HG03521 (cell line): Measurements from ENCODE around the gene NEU3.
"Not testable (repeated sequence)": the region's sequence is repeated elsewhere in the genome, so short reads cannot be mapped to it uniquely, and the experiment has no call there.

Experiments
- ATAC-seq: cut with Tn5 transposase; IDR thresholded peaks from one replicate; pipeline ENCODE4 v1.9.1; 2021; ENCODE audit warnings: mild to moderate bottlenecking, moderate library complexity; ENCODE audit not compliant: unreplicated experiment

The NEU3 gene

DNA sequence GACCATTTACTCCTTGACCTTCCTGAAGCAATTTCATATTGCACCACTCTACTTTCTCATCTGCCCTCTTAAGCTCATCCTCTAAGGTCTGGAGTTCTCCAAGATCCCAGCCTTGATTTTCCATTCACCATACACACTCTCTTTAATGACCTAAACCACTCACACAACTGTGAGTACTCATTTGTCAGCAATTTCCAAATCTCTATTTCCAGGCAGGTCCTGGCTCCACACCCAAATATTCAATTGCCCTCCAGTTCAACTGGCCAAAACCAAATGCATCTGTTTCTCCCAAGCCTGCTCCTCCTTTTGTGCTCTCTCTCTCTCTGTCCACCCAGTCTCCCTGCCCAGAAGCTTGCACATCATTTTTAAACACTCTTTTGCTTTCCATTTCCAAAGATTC is 39.6 kb downstream of the NEU3 start:
- ATAC-seq, result no peak

DNA sequence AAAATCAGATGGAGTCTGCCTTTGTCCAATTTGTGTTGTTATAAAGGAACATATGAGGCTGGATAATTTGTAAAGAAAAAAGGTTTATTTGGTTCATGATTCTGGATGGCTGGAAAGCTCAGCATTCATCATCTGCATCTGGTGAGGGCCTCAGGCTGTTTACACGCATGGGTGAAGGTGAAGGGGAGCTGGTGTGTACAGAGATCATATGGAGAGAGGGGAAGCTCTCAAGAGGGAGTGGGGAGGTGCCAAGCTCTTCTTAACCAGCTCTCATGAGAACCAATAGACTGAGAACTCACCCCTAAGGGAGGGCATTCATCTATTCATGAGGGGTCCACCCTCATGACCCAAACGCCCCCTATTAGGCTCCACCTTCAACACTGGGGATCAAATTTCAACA is 40.0 kb downstream of the NEU3 start:
- ATAC-seq, result no peak

DNA sequence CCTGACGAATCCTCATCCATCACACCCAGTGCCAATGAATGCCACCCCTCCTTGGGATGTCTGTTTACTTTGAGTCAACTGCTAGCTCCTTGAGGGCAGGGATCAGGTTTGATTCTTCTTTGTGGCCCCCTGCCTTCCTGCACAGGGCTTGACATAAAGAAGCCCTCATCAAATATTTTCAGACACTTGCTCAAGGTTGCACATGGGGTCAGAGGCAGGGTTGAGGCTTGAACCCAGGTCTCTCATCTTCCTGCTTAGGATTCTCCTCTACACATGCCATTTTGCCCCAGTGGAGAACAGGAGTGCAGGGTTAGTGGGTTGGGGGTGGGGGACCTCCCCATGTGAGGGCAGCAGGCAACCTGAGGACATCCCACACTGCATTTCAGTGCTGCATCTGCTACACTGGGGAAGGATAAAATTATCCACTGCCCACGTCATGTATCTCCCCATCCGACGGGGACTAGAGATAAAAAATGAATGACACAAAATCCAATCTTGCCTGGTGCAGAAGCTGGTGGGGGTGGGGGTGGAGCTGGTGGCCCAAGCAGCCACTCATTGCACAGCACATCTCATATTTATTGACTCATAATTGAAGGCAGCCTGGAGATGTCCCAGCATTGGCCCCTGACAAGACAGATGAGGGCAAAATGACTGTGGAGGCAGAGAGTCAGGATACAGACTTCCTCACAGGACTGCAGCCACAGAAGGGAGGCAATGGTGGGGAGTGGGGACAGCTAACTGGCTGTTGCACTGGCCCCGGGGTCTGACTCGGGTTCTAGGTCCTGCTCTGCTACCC is 41.3 kb downstream of the NEU3 start:
- no peak for ATAC-seq

DNA sequence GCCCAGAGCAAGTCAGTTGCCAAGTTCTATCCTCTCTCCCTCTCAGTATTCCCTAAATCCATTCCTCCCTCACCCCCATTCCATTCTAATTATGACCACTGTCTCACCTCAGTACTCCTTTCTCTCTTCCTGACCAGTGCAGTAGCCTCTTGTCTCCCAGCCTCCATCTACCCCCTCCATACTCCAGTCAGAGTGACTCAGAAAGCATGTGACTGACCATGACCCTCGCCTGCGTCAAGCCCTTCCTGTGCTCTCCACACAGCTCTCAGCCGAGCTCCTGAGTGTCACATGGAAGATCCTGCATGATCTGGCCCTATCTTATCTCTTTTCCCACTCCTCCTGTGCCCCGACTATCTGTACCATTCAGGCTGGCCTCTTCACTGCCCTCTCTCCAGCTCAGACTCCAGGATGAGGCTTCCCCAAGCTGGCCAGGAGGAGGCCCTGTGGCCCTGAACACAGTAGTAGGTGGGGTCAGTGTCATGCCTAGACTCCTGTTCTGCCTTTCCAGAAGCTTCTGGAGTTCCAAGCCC is 42.6 kb downstream of the NEU3 start:
- no peak for ATAC-seq

DNA sequence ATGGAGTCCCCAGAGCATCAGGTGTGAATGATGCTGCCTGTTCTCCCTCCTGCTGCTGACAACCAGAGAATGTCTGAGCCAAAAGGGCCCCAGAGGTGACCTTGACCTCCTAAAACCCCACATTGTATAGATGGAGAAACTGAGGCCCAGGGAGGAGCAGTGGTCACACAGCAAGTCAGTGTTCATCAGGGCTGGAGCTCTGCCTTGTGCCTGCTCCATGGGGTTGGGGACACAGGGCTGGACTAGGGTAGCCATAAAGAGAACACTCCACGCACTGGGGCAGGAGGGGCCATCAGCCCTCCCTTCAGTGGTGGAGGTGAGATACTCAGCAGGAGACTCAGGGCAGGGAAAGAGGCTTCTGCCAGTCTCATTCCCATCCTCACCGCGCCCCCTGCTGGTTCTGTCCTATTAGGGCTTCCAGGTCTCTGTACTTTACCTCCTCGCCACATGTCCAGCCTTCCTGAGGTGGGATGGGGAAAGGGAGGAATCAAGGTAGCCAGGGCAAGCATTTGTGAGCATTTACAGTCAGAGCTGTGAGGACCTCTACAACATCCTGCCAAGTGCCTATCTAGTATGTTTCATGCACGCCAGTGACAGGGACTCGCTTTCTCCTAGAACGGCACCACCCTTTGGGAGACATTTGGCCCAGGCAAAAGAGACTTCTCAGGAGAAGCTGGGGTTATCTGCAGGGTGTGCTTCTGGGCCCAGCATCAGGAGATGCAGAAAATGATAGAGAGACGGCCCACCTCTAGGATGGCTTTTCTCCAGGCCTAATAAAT is 43.2 kb downstream of the NEU3 start:
- ATAC-seq, result no peak

DNA sequence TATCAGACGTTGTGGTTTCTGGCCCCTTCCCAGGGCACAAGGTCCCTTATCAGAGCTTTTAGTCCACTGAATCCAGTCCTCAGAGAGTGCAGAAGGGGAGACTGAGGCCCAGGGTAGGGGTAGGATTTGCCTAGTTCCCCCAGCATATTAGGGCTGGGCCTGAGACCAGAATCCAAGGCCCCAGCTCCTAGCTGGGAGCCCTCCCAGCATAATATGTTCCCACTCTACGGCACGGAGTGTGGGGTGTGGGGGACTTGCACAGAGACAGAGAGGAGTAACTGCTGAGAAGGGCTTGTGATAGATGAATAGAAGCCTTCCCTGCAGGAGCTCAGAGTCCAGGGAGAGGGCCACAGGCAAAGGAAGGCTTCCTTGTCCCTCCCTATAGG is 43.8 kb downstream of the NEU3 start:
- ATAC-seq, result no peak

DNA sequence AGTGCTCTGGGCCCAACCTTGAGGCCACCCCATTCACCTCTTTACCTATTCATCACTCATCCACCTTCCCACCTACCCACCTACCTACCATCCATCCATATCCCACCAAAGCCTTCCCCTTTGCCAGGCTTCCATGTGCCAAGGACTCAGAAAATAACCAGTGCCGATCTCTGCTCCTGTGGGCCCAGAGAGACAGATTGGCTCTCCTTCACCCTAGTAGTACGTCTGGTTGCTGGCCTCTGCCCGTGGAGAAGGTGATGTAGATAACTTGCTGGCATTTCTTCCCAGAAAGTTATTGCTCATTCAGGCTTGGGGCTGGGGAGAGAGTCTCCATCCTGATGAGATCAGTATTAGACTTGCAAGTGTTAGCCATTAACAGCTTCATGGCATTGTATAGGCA is 45.2 kb downstream of the NEU3 start:
- no peak for ATAC-seq

DNA sequence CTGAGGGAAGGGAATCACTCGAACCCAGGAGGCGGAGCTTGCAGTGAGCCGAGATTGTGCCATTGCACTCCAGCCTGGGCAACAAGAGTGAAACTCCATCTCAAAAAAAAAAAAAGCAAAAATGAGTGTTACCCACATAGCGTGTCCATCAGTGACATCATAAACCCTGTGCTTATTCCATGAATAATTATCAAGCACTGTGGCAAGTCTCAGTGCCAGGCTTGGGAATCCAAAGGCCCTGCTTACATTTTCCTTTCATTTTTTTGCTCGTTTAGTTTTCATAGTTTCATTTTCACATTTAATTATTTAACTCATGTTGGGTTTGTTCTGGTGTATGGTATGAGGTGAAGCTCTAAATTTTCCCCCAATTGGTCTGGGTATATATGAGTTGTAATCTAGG is 46.5 kb downstream of the NEU3 start:
- no peak for ATAC-seq

DNA sequence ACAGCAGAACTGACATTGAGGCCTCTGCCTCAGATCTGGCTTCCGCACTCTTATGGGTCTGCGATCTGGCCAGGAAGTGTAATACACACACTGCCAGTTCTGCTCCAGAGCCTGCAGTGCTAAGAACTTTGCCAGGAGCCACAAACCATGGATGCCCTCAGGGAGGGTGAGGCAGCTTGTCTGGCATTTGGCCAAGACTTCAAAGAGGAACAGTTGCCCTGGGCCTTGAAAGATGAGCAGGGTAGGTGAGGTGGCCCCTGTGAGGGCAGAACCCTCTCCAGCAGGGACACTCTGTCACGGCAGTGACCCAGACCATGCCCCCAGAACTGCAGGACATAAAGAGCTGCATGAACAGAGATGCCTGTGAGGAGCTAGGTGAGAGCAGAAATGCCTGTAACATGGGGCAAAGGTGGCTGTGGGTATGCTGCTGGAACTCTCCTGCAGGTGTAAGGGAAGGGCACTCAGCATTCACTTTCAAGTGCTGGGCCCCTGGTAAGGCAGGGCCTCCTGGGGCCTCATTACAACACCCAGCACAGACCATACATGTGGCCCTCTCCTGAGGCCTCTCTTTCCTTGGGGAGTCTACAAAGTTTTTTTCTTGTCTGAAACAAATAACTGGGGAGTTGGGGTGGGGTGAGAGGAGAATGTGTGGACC is 47.3 kb downstream of the NEU3 start:
- no peak for ATAC-seq

DNA sequence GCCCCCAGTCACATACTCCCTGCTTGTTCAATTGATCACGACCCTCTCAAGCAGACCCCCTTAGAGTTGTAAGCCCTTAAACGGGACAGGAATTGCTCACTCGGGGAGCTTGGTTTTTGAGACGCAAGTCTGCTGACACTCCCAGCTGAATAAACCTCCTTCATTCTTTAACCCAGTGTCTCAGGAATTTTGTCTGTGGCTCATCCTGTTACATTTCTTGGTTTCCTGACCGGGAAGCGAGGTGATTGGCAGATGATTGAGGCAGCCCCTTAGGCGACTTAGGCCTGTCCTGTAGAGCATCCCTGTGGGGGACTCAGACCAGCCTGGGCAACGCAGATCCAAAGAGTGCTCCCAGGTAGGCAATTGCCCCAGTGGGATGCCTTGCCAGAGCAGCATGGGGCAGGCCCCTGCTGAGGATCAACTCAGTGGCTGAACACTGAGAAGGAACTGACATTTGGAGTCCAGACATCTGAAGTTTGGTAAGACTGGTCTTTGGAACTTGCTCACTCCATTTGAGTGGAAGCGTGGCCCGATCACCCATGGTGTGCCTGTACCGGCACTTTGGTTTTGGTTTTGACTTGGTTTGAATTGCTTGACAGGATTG is 51.5 kb downstream of the NEU3 start:
- ATAC-seq, result no peak

DNA sequence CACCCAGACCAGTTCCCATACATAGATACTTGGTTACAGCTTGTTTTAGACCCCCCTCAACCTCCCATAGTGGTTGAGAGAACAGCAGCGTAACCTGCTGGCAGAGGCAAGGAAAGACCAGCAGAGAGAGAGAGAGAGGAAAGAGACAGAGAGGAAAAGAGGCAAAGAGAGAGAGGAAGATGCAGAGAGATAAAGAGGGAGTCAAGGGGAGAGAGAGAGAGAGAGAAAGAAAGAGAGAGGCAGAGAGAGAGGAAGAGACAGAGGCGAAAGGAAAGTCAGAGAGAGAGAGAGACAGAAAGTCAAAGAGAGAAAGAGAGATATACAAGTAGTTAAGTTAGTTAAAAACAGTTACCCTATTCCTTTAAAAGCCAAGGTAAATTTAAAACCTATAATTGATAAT is 52.5 kb downstream of the NEU3 start:
- no peak for ATAC-seq

DNA sequence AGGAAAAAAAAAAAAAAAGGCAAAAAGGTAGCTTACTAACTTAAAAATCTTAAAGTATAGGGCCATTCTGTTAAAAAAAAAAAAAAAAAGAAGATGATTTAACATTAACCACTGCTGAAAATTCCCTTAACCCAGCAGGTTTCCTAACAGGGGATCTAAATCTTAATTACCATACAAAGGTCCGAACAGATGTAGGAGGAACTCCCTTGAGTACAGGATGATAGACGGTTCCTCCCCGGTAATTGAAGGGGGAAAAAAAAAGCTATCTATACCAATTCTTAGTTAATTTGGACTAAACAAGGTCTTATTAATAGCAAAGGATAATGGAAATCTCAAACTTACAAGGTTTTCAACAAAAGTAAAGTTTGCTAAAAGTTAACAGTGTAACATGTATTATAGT is 53.1 kb downstream of the NEU3 start:
- ATAC-seq, result not testable (repeated sequence)

DNA sequence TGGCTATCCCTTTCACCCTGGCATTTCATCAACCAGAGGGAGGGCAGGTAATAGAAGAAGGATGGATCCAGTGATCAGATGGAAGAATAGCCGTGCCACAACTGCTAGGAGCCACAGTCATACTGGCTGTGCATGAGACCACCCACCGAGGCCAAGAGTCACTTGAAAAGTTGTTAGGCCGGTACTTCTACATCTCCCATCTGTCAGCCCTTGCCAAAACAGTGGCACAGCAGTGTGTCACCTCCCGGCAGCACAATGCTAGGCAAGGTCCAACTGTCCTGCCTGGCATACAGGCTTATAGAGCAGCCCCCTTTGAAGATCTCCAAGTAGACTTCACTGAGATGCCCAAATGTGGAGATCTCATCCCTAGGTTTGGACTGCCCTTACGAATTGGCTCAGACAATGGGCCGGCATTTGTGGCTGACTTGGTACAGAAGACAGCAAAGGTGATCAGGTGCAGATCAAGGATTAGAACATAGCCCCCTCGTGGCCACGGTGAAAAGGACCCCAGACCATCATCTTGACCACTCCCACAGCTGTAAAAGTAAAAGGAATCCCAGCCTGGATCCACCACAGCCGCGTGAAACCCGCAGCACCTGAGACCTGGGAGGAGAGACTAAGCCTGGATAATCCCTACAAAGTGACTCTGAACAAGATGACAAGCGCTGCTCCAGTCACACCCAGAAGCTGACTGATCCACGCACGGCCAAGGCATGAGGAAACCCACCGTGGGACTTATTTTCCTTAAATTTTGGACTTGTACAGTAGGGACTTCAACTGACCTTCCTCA is 55.8 kb downstream of the NEU3 start:
- ATAC-seq, result not testable (repeated sequence)

DNA sequence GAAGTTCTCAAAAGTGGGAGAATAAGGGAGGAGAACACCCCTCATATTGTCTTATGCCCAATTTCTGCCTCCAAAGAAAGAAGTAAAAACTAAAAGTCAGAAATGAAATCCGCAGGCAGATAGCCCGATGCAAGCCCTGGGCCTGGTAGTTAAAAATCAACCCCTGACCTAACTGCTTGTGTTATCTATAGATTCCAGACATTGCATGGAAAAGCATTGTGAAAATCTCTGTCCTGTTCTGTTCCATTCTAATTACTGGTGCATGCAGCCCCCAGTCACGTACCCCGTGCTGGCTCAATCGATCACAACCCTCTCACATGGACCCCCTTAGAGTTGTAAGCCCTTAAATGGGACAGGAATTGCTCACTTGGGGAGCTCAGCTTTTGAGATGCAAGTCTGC is 57.9 kb downstream of the NEU3 start:
- not testable (repeated sequence) for ATAC-seq

DNA sequence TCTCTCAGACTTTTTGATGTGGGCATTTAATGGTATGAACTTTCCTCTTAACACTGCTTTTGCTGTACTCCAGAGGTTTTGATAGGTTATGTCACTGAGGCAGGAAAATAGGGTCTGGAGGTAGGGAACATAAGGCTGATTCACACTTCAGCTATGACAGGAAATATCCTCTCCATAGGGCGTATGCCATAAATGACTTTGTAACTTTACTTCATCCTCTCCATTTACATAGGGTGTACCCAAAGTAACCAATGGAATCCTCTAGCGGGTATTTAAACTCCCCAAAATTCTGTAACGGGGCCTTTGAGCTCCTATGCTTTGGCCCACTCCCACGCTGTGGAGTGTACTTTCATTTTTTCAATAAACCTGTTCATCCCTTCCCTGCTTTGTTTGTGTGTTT is 58.5 kb downstream of the NEU3 start:
- ATAC-seq, result no peak

DNA sequence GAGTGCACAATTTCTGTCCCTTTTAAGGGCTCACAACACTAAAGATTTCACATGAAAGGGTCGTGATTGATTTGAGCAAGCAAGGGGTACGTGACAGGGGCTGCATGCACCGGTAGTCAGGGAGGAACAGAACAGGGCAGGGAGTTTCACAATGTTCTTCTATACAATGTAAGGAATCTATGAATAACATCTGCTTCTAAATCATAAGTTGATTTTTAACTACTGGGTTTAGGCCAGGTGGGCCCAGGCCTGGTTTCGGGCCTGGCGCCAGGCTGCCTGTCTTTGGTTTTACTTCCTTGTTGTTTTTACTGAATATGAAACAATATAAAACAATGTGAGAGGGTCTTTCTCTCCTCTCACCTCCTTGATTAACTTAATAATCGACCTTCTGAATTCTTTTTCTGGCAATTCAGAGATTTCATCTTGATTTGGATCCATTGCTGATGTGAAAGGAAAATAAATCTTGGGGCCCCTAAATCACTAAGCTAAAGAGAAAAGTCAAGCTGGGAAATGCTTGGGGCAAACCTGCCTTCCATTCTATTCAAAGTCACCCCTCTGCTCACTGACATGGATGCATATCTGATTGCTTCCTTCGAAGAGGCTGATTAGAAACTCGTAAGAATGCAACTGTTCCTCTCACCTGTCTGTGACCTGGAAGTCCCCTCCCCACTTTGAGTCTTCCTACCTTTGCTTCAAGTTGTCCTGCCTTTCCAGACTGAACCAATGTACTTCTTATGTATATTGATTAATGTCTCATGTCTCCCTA is 61.0 kb downstream of the NEU3 start:
- ATAC-seq, result not testable (repeated sequence)

DNA sequence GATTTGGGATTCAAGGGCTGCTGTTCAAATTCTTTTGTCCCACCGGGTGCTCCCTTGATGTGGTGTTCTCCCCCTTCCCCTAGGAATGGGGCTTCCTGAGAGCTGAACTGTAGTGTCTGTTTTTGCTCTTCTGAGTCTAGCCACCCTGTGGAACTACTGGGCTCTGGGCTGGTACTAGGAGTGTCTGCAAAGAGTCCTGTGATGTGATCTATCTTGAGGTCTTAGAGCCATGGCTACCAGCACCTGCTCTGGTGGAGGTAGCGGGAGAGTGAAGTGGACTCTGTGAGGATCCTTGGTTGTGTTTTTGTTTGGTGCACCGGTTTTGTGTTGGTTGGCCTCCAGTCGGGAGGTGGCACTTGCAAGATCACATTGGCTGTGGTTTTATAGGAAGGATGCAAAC is 61.8 kb downstream of the NEU3 start:
- ATAC-seq, result no peak

DNA sequence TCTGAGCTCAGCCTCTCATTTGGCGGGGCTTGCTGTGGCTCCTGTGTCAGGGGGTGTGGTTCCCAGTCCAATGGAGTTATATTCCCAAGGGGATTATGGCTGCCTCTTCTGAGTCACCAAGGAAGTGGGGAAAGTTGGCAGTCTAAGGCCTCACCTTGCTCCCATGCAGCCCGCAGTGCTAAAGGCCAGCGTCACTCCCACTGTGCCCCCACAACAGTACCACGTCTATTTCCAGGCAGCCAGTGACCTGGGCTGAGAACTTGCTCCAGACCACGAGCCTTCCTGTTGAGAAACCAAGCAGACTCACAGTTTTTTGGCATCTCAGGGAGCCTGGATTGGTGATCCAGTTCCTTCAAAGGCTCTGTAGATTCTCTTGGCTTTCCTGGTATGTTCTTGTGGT is 62.3 kb downstream of the NEU3 start:
- ATAC-seq, result no peak

DNA sequence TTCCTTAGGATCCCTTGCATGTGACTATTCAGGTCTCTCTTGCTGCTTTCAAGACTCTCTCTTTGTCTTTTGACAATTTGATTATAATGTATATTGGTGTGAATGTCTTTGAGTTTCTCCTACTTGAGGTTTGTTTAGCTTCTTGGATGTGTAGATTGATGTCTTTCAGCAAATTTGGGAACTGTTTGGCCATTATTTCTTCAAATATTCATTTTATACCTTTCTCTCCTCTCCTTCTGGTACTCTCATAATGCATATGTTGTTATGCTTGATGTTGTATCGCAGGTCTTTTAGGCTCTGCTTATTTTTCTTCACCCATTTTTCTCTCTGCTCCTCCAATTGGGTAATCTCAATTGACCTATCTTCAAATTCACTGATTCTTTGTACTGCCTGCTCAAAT is 63.7 kb downstream of the NEU3 start:
- no peak for ATAC-seq

DNA sequence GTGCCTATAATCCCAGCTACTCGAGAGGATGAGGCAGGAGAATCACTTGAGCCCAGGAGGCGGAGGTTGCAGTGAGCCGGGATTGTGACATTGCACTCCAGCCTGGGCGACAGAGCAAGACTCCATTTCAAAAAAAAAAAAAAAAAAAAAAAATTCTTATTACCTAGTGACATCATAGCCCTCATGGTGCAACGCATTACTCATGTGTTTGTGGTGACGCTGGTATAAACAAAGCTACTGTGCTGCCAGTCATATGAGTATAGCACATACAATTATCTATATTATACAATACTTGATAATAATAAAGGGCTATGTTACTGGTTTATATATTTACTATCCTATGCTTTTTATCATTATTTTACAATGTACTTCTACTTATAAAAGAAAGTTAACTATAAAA is 66.8 kb downstream of the NEU3 start:
- ATAC-seq, result no peak
